Hepatocyte (in vitro differentiated cells): ENCODE measurements around the gene KIF5A. TPM values are rescaled to one million over a fixed set of nuclear protein-coding genes. Genes with fewer than 3 reads are reported as not detected.

Source experiments
- DNase-seq: peaks from one replicate; pipeline ENCODE4 v3.0.0-alpha.2; 2016; ENCODE audit warnings: low spot score
- H2AFZ ChIP-seq: fragments of 200-600 bp; sonication (generic); 2 replicates; pipeline ENCODE4 v1.6.0; 2016; ENCODE audit warnings: antibody characterized with exemption, mild to moderate bottlenecking
- H3K27ac ChIP-seq: fragments of 200-600 bp; sonication (generic); 2 replicates; pipeline ENCODE4 v1.5.1; 2016; ENCODE audit warnings: mild to moderate bottlenecking
- H3K27me3 ChIP-seq: fragments of 200-600 bp; sonication (generic); 2 replicates; pipeline ENCODE4 v1.6.1; 2016
- H3K36me3 ChIP-seq: fragments of 200-600 bp; sonication (generic); replicated peaks from 2 replicates; pipeline ENCODE4 v1.5.1; 2016; ENCODE audit warnings: low read depth; ENCODE audit not compliant: insufficient read depth
- H3K4me1 ChIP-seq: fragments of 200-600 bp; sonication (generic); 2 replicates; pipeline ENCODE4 v1.5.1; 2016; ENCODE audit warnings: mild to moderate bottlenecking, moderate library complexity; ENCODE audit not compliant: insufficient read depth
- H3K4me2 ChIP-seq: fragments of 200-600 bp; sonication (generic); 2 replicates; pipeline ENCODE4 v1.6.0; 2016
- H3K4me3 ChIP-seq: fragments of 200-600 bp; sonication (generic); 2 replicates; pipeline ENCODE4 v1.5.1; 2016; ENCODE audit warnings: mild to moderate bottlenecking
- H3K79me2 ChIP-seq: fragments of 200-600 bp; sonication (generic); 2 replicates; pipeline ENCODE4 v1.6.0; 2017; ENCODE audit warnings: mild to moderate bottlenecking
- H3K9me2 ChIP-seq: fragments of 200-600 bp; sonication (generic); replicated peaks from 2 replicates; pipeline ENCODE4 v1.6.0; 2017; ENCODE audit warnings: mild to moderate bottlenecking; ENCODE audit not compliant: insufficient read depth
- H3K9me3 ChIP-seq: fragments of 200-600 bp; sonication (generic); 2 replicates; pipeline ENCODE4 v1.5.1; 2016; ENCODE audit warnings: low read depth, mild to moderate bottlenecking
- H4K20me1 ChIP-seq: fragments of 200-600 bp; sonication (generic); 2 replicates; pipeline ENCODE4 v1.6.0; 2016; ENCODE audit warnings: mild to moderate bottlenecking; ENCODE audit not compliant: insufficient read depth, poor library complexity, severe bottlenecking
- EZH2 ChIP-seq: fragments of 200-600 bp; sonication (generic); IDR thresholded peaks from 2 replicates; pipeline ENCODE4 v1.6.1; 2016; ENCODE audit warnings: antibody characterized with exemption, mild to moderate bottlenecking, borderline replicate concordance
- EZH2phosphoT487 ChIP-seq: fragments of 200-600 bp; sonication (generic); IDR thresholded peaks from one replicate; pipeline ENCODE4 v1.6.1; 2018; ENCODE audit warnings: antibody characterized with exemption, mild to moderate bottlenecking, low read depth, moderate library complexity; ENCODE audit not compliant: unreplicated experiment, severe bottlenecking
- WGBS: methylation state at CpG from one replicate; pipeline ENCODE4 v1.1.6; 2016; ENCODE audit warnings: low lambda C conversion rate; ENCODE audit errors: missing lambda C conversion rate; 5-methylcytosine and 5-hydroxymethylcytosine counted together
- polyA plus RNA-seq: library from polyadenylated mRNA; unstranded; fragments of >200 nt; fragmentation: Nextera tagmentation; extraction: Ambion mirVana; gene quantifications from 2 replicates; pipeline ENCODE4 v1.2.1, GENCODE V29; 2016
- total RNA-seq: library from RNA; depleted of rRNA; stranded (reverse); fragments of >200 nt; gene quantifications from 2 replicates; pipeline ENCODE4 v1.2.3, GENCODE V29; 2014
- TF ChIP-seq, protein P1 (sequence below): fragments of 200-600 bp; sonication (generic); IDR thresholded peaks from 2 replicates; pipeline ENCODE4 v1.5.1; 2016; ENCODE audit warnings: antibody characterized with exemption, mild to moderate bottlenecking; ENCODE audit not compliant: poor library complexity

Gene KIF5A
- total and polyA plus RNA-seq, 2 experiments from 2014 or later: 0.03 to 0.18 TPM

DNA sequence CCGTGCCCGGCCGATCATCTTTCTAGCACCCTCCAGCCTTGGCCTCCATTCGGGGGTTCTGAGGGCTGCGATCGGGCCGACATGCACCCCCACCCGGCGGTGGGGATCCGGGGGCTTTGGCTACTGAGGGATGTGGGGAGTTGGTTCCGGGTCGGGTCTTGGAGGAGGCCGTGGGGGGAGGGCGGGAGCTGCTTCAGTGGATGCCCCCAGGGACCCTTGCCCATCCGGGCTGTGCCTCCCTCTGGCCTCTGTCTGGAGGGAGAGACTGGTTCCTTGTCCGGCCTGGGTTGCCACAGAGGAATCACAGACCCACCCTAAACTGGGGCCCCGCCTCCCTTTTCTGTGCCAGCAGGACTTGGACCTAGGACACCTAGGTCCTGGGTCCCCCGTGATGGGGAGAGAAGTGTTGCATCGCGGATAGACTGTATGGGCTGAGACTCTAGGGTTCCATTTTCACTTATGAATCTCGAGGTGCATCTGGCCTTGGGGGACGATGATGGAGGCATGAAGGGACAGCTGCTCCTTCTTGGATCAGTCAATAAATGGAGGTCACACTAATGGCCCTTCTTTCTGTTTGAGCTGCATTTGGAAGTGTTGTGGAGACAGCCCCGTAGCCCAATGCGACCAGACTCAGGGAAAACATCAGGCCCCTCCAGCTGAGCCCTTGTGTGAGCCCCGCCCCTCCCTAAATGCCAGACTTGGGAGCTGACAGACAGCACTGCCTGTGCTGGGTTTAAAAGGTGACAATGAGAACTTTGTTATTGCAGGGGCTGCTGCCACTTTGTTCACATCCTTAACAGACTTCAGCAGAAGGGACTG lies 55.4 kb downstream of the KIF5A start:
- DNase-seq: peak; percentile 47
- TF ChIP-seq, protein P1, sequence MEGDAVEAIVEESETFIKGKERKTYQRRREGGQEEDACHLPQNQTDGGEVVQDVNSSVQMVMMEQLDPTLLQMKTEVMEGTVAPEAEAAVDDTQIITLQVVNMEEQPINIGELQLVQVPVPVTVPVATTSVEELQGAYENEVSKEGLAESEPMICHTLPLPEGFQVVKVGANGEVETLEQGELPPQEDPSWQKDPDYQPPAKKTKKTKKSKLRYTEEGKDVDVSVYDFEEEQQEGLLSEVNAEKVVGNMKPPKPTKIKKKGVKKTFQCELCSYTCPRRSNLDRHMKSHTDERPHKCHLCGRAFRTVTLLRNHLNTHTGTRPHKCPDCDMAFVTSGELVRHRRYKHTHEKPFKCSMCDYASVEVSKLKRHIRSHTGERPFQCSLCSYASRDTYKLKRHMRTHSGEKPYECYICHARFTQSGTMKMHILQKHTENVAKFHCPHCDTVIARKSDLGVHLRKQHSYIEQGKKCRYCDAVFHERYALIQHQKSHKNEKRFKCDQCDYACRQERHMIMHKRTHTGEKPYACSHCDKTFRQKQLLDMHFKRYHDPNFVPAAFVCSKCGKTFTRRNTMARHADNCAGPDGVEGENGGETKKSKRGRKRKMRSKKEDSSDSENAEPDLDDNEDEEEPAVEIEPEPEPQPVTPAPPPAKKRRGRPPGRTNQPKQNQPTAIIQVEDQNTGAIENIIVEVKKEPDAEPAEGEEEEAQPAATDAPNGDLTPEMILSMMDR: no peak
- no peak for TF ChIP-seq EZH2phosphoT487
- TF ChIP-seq EZH2: no peak
- WGBS: 8% methylated on average over 22 of the region's 25 CpGs
- Histone ChIP-seq H3K9me2 (no peaks in the 10 kb centered on the region), H3K27me3 (peaks cover 3% of the 10 kb centered on the region), H3K4me2 (peak overlapping the region; percentile 93), H3K79me2 (no peaks in the 10 kb centered on the region), H3K36me3 (no peaks in the 10 kb centered on the region), H3K4me3 (peak overlapping the region; percentile 88), H3K9me3 (no peaks in the 10 kb centered on the region), H4K20me1 (no peaks in the 10 kb centered on the region), H3K27ac (peak overlapping the region; percentile 69), H3K4me1 (peaks cover 22% of the 10 kb centered on the region), H2AFZ (peak overlapping the region; percentile 87)

DNA sequence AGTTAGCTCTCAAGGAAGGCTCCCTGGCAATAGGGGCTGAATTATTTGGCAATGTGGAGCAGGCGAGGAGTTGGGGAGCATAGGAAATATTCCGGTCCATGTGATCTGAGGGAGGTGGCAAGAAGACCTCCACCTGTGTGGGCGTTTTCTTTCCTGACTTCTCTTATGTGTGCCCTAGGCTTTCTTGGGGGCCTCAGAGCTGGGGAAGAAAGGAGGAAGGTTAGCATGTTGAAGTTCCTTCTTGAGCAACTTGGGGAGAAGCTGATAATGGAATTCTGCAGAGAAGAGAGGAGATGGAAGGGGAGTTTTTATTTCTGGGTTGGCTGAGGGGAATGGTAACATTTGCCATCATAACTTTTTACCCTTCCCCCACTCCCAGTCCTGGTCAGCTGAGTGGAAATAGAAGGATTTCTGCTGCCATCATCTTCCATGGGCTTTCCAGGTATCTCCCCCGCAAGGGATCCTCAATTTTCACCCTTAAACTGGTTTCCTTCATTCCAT lies 56.0 kb downstream of the KIF5A start:
- Histone ChIP-seq H3K27me3 (peaks cover 10% of the 10 kb centered on the region), H3K4me3 (no peak overlapping the region), H3K79me2 (no peaks in the 10 kb centered on the region), H3K4me2 (peak overlapping the region; percentile 93), H3K9me3 (no peaks in the 10 kb centered on the region), H3K9me2 (no peaks in the 10 kb centered on the region), H2AFZ (no peak overlapping the region), H3K4me1 (peaks cover 29% of the 10 kb centered on the region), H3K36me3 (no peaks in the 10 kb centered on the region), H4K20me1 (no peaks in the 10 kb centered on the region), H3K27ac (no peak overlapping the region)
- no peak for DNase-seq
- no peak for TF ChIP-seq EZH2phosphoT487
- TF ChIP-seq, protein P1: no peak
- no peak for TF ChIP-seq EZH2
- 81% methylated on average over 4 of the region's 4 CpGs for WGBS

DNA sequence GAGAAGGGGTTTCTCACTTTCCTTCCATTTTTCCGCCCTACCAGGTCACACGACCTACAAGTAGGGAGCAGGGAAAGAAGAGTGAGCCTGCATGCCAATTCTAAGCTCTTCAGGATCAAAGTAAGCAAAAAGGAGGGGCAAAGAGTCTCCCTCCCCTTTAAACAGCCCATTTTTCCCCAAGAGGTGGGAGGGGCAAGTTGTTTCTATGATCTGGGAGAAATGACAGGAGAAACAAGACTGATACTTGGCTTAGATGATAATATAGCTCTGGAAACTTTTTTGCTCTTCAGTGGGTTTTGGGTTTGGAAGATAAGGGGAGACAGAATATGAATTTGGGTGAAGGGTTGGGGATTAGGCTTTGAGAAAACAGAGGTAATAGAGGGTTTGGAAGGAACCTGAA lies 56.6 kb downstream of the KIF5A start:
- Histone ChIP-seq H3K9me3 (no peaks in the 10 kb centered on the region), H3K27me3 (peaks cover 13% of the 10 kb centered on the region), H3K27ac (no peak overlapping the region), H3K4me2 (no peak overlapping the region), H3K9me2 (no peaks in the 10 kb centered on the region), H3K36me3 (no peaks in the 10 kb centered on the region), H3K4me1 (peaks cover 32% of the 10 kb centered on the region), H2AFZ (no peak overlapping the region), H3K79me2 (no peaks in the 10 kb centered on the region), H3K4me3 (no peak overlapping the region), H4K20me1 (no peaks in the 10 kb centered on the region)
- TF ChIP-seq, protein P1: no peak
- no peak for TF ChIP-seq EZH2phosphoT487
- no peak for TF ChIP-seq EZH2
- 80% methylated on average over 2 of the region's 2 CpGs for whole genome bisulfite sequencing
- DNase-seq: no peak
